WTC11 (cell line): ENCODE data around the gene TAPT1. TPM values are rescaled to one million over a fixed set of nuclear protein-coding genes. Genes with fewer than 3 reads are reported as not detected.

Experiments
- ATAC-seq: fragments of 200-7000 bp; cut with Tn5 transposase; 2 replicates; pipeline ENCODE4 v1.10.0; 2021; ENCODE audit warnings: mild to moderate bottlenecking, moderate library complexity
- CTCF ChIA-PET: fragments of 300-600 bp; sonication (Branson Sonifier 250); formaldehyde crosslinking; loops from one replicate; lab custom pipeline; 2021; ENCODE audit warnings: antibody characterized with exemption; lab: Charles Lee
- POLR2A ChIA-PET: fragments of 350-600 bp; sonication (Branson Sonifier 250); formaldehyde crosslinking; loops from one replicate; lab custom pipeline; 2021; ENCODE audit warnings: antibody characterized with exemption; lab: Charles Lee
- DNase-seq: peaks from one replicate; pipeline ENCODE4 v3.0.0; 2021; ENCODE audit warnings: low spot score
- H3K27ac Mint-ChIP-seq: 2 replicates; pipeline ENCODE4 v1.8.0; 2021; ENCODE audit warnings: mixed read lengths
- H3K27me3 Mint-ChIP-seq: 2 replicates; pipeline ENCODE4 v1.8.0; 2021; ENCODE audit warnings: low read depth, mild to moderate bottlenecking, moderate library complexity, mixed read lengths
- H3K36me3 Mint-ChIP-seq: 2 replicates; pipeline ENCODE4 v1.8.0; 2021; ENCODE audit warnings: mixed read lengths
- H3K4me1 Mint-ChIP-seq: 2 replicates; pipeline ENCODE4 v1.8.0; 2022; ENCODE audit warnings: mixed read lengths
- H3K4me3 Mint-ChIP-seq: 2 replicates; pipeline ENCODE4 v1.8.0; 2021; ENCODE audit warnings: mild to moderate bottlenecking, moderate library complexity, mixed read lengths
- H3K9me3 Mint-ChIP-seq: 2 replicates; pipeline ENCODE4 v1.8.0; 2021; ENCODE audit warnings: mixed read lengths
- ATF1 ChIP-seq: sonication (generic); formaldehyde crosslinking; IDR thresholded peaks from 2 replicates; pipeline ENCODE4 v1.8.1; 2023; ENCODE audit warnings: mild to moderate bottlenecking, moderate library complexity, missing genetic modification reagents
- CREB1 ChIP-seq: sonication (generic); formaldehyde crosslinking; IDR thresholded peaks from 2 replicates; pipeline ENCODE4 v1.8.0; 2023; ENCODE audit warnings: mild to moderate bottlenecking, missing genetic modification reagents
- CREM ChIP-seq: sonication (generic); formaldehyde crosslinking; IDR thresholded peaks from 2 replicates; pipeline ENCODE4 v1.8.1; 2022; ENCODE audit warnings: mild to moderate bottlenecking, missing genetic modification reagents, moderate library complexity
- EMX1 ChIP-seq: fragments of 250-450 bp; sonication (Bioruptor Pico); IDR thresholded peaks from 2 replicates; pipeline ENCODE4 v1.8.0; 2021; ENCODE audit warnings: mild to moderate bottlenecking
- ESRRA ChIP-seq: sonication (generic); formaldehyde crosslinking; IDR thresholded peaks from 2 replicates; pipeline ENCODE4 v1.8.1; 2022; ENCODE audit warnings: mild to moderate bottlenecking, missing genetic modification reagents, borderline replicate concordance
- ETV6 ChIP-seq: sonication (generic); formaldehyde crosslinking; IDR thresholded peaks from 2 replicates; pipeline ENCODE4 v1.8.1; 2022; ENCODE audit warnings: mild to moderate bottlenecking, missing genetic modification reagents
- FOXK1 ChIP-seq: sonication (generic); formaldehyde crosslinking; IDR thresholded peaks from 2 replicates; pipeline ENCODE4 v1.8.0; 2022; ENCODE audit warnings: mild to moderate bottlenecking, moderate library complexity, missing genetic modification reagents
- HMGA2 ChIP-seq: fragments of 250-450 bp; sonication (Bioruptor Pico); IDR thresholded peaks from 2 replicates; pipeline ENCODE4 v1.4.0; 2021; ENCODE audit warnings: mild to moderate bottlenecking, moderate library complexity
- JUN ChIP-seq: sonication (generic); formaldehyde crosslinking; IDR thresholded peaks from 2 replicates; pipeline ENCODE4 v1.8.0; 2023; ENCODE audit warnings: mild to moderate bottlenecking, missing genetic modification reagents
- MAX ChIP-seq: sonication (generic); formaldehyde crosslinking; IDR thresholded peaks from 2 replicates; pipeline ENCODE4 v1.8.0; 2022; ENCODE audit warnings: mild to moderate bottlenecking, missing genetic modification reagents
- NFATC4 ChIP-seq: fragments of 250-450 bp; sonication (Bioruptor Pico); IDR thresholded peaks from 2 replicates; pipeline ENCODE4 v1.9.0; 2021; ENCODE audit warnings: mild to moderate bottlenecking
- NR1H2 ChIP-seq: sonication (generic); formaldehyde crosslinking; IDR thresholded peaks from 2 replicates; pipeline ENCODE4 v1.9.0; 2021; ENCODE audit warnings: mild to moderate bottlenecking, moderate library complexity, missing genetic modification reagents
- SMAD3 ChIP-seq: sonication (generic); formaldehyde crosslinking; IDR thresholded peaks from 2 replicates; pipeline ENCODE4 v1.8.0; 2022; ENCODE audit warnings: missing genetic modification reagents, mild to moderate bottlenecking, borderline replicate concordance
- ZBTB21 ChIP-seq: sonication (generic); formaldehyde crosslinking; IDR thresholded peaks from 2 replicates; pipeline ENCODE4 v1.8.1; 2023; ENCODE audit warnings: mild to moderate bottlenecking, missing genetic modification reagents, borderline replicate concordance
- ZNF219 ChIP-seq: sonication (generic); formaldehyde crosslinking; IDR thresholded peaks from 2 replicates; pipeline ENCODE4 v1.8.0; 2023; ENCODE audit warnings: missing genetic modification reagents, mild to moderate bottlenecking, borderline replicate concordance
- ZNF232 ChIP-seq: sonication (generic); formaldehyde crosslinking; IDR thresholded peaks from 2 replicates; pipeline ENCODE4 v1.8.0; 2022; ENCODE audit warnings: mild to moderate bottlenecking, missing genetic modification reagents
- ZNF425 ChIP-seq: fragments of 250-450 bp; sonication (Bioruptor Pico); conservative IDR thresholded peaks from 2 replicates; pipeline ENCODE4 v1.9.0; 2021; ENCODE audit warnings: mild to moderate bottlenecking
- total RNA-seq: library from RNA; stranded (reverse); gene quantifications from 3 replicates; pipeline ENCODE4 v1.2.3, GENCODE V29; 2021
- TF ChIP-seq, protein P1 (sequence below): sonication (generic); formaldehyde crosslinking; IDR thresholded peaks from 2 replicates; pipeline ENCODE4 v1.8.0; 2022; ENCODE audit warnings: mild to moderate bottlenecking, missing genetic modification reagents
- TF ChIP-seq, protein P2 (sequence below): fragments of 250-450 bp; sonication (Bioruptor Pico); IDR thresholded peaks from 2 replicates; pipeline ENCODE4 v1.9.0; 2021; ENCODE audit warnings: mild to moderate bottlenecking
- TF ChIP-seq, protein P3 (sequence below): sonication (generic); formaldehyde crosslinking; IDR thresholded peaks from 2 replicates; pipeline ENCODE4 v1.8.1; 2022; ENCODE audit warnings: mild to moderate bottlenecking, moderate library complexity, missing genetic modification reagents

The TAPT1 gene
- total RNA-seq, 1 experiment from 2014 or later: 12.4 TPM

DNA sequence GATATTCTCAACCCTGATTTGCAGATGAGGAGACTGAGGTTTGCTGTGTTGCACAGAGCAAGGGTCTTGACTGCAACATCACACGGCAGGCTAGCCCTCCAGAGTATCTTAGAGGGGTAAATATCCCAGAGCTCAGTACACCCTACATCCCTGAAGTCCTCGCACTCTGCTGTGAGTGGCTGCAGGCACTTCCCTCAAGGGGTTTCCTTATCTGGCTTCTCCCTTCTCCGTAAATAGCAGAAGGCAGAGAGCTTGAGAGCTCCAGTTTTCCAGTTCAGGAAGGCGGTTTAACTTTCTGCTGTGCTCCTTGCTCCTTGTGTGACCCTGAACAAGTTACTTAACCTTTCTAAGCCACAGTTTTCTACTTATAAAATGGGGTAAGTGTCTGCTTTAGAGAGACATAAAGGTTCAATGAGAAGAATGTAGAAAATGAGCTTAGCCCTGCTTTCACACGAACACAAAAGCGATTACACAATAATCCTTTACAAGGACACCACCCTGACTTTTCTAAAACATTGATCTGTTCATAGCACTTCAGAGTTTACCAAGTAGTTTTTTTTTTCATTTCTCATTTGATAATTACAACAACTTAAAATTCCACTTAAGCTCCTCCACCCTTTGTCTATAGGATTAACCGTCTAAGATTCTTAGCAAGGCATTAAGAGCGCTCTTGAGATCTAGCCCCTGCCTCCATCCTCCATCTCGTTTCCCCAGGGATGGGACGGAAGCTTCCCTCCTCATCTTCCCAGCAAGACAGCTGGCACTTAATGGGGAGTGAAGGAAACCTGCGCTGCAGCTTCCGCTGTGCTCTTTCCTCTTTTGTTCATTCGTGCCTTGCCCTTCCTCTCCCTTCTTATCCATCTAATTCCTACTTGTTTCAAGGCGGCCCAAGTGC, 68.4 kb downstream of the TAPT1 start:
- Mint-ChIP-seq H3K4me1 (peaks cover 17% of the 10 kb centered on the region), H3K4me3 (no peak overlapping the region), H3K27me3 (no peaks in the 10 kb centered on the region), H3K27ac (no peak overlapping the region), H3K9me3 (no peaks in the 10 kb centered on the region), H3K36me3 (no peaks in the 10 kb centered on the region)
- ChIA-PET POLR2A (no interaction called here), CTCF (interaction anchor here (0.5 to 1.8 kb wide), 5 partner anchors 39 to 432 kb away, joined by 3 to 9 read pairs (median 6); no protein-coding TSS in a partner anchor)
- no peak for TF ChIP-seq ZNF232
- TF ChIP-seq ETV6 (CRISPR knock-in tag): 0 out of 2 replicates have a peak, but pooled peaks have one; percentile 34
- DNase-seq (no peak), ATAC-seq (peak; percentile 67)

- CTCF ChIA-PET: no interaction called here
Observed at GRCh38 chr4:16155528-16156169, 70.6 kb downstream of the TAPT1 start.

DNA sequence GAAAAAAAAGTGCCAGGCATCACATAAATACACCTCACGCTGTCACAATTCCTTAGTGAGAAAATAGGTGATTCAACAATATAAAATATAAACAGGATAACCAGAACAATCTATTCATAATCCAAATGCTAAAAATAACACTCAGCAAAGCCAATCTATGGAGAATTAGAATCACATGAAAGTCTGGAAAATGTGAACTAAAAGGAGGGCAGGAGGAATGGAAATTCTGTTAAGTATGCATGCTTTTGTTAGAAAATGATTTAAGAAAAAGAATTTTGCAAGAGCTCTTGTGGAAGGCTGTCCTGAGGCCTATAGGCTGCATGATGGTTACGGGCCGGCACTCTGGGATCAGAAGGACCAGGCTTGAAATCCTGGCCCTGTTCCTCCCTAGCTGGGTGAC, 71.8 kb downstream of the TAPT1 start:
- ATAC-seq: no peak
- H3K4me1 Mint-ChIP-seq: peaks cover 17% of the 10 kb centered on the region
- CTCF ChIA-PET: interaction anchor here (0.7 kb wide), 1 partner anchor 349 kb away, joined by 3 read pairs; no protein-coding TSS in a partner anchor

More at GRCh38 chr4:16155528-16156169, 70.6 kb downstream of the TAPT1 start:
- ATAC-seq (peak; percentile 29), DNase-seq (no peak)
- H3K4me1 Mint-ChIP-seq: peaks cover 17% of the 10 kb centered on the region
- POLR2A ChIA-PET: no interaction called here
- no peak overlapping the region for H3K27ac Mint-ChIP-seq
- H3K36me3 Mint-ChIP-seq: no peaks in the 10 kb centered on the region
- H3K9me3 Mint-ChIP-seq: no peaks in the 10 kb centered on the region
- TF ChIP-seq JUN (CRISPR knock-in tag): no peak
- no peak for TF ChIP-seq NFATC4
- no peak for TF ChIP-seq ESRRA (CRISPR knock-in tag)
- TF ChIP-seq EMX1 (CRISPR knock-in tag): no peak
- TF ChIP-seq NR1H2 (CRISPR knock-in tag): no peak
- no peak for TF ChIP-seq CREB1 (CRISPR knock-in tag)
- TF ChIP-seq FOXK1 (CRISPR knock-in tag): no peak
- no peak for TF ChIP-seq ATF1 (CRISPR knock-in tag)
- TF ChIP-seq, protein P1, sequence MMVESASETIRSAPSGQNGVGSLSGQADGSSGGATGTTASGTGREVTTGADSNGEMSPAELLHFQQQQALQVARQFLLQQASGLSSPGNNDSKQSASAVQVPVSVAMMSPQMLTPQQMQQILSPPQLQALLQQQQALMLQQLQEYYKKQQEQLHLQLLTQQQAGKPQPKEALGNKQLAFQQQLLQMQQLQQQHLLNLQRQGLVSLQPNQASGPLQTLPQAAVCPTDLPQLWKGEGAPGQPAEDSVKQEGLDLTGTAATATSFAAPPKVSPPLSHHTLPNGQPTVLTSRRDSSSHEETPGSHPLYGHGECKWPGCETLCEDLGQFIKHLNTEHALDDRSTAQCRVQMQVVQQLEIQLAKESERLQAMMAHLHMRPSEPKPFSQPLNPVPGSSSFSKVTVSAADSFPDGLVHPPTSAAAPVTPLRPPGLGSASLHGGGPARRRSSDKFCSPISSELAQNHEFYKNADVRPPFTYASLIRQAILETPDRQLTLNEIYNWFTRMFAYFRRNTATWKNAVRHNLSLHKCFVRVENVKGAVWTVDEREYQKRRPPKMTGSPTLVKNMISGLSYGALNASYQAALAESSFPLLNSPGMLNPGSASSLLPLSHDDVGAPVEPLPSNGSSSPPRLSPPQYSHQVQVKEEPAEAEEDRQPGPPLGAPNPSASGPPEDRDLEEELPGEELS (CRISPR knock-in tag): no peak
- no peak for TF ChIP-seq ZNF425 (CRISPR knock-in tag)
- TF ChIP-seq CREM (CRISPR knock-in tag): no peak
- H3K27me3 Mint-ChIP-seq: peaks cover 3% of the 10 kb centered on the region; the same call in 1 of the 2 replicates
- no peak overlapping the region for H3K4me3 Mint-ChIP-seq

More for the DNA sequence above, 71.8 kb downstream of the TAPT1 start:
- no peak for TF ChIP-seq SMAD3 (CRISPR knock-in tag)
- TF ChIP-seq ATF1 (CRISPR knock-in tag): no peak
- TF ChIP-seq, protein P2, sequence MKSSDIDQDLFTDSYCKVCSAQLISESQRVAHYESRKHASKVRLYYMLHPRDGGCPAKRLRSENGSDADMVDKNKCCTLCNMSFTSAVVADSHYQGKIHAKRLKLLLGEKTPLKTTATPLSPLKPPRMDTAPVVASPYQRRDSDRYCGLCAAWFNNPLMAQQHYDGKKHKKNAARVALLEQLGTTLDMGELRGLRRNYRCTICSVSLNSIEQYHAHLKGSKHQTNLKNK (CRISPR knock-in tag): no peak
- TF ChIP-seq, protein P3, sequence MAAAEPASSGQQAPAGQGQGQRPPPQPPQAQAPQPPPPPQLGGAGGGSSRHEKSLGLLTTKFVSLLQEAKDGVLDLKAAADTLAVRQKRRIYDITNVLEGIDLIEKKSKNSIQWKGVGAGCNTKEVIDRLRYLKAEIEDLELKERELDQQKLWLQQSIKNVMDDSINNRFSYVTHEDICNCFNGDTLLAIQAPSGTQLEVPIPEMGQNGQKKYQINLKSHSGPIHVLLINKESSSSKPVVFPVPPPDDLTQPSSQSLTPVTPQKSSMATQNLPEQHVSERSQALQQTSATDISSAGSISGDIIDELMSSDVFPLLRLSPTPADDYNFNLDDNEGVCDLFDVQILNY (CRISPR knock-in tag): no peak
- TF ChIP-seq ZNF219 (CRISPR knock-in tag): no peak
- TF ChIP-seq ZBTB21: no peak
- TF ChIP-seq HMGA2 (CRISPR knock-in tag): no peak
- no peak for TF ChIP-seq MAX (CRISPR knock-in tag)
- POLR2A ChIA-PET: no interaction called here
- no peak for DNase-seq
- no peaks in the 10 kb centered on the region for H3K36me3 Mint-ChIP-seq
- no peaks in the 10 kb centered on the region for H3K9me3 Mint-ChIP-seq
- H3K4me3 Mint-ChIP-seq: no peak overlapping the region
- no peak overlapping the region for H3K27ac Mint-ChIP-seq
- peaks cover 6% of the 10 kb centered on the region; the same call in 1 of the 2 replicates for H3K27me3 Mint-ChIP-seq
